ENCODE measurements around the gene COQ4. TPM values are rescaled to one million over a fixed set of nuclear protein-coding genes. Genes with fewer than 3 reads are reported as not detected.
A peak's percentile ranks its signal among the peaks of the same experiment; 100 is the strongest.

COQ4 gene
- total RNA-seq, 2 experiments from 2014 or later = 31.9 to 33.5 TPM

DNA sequence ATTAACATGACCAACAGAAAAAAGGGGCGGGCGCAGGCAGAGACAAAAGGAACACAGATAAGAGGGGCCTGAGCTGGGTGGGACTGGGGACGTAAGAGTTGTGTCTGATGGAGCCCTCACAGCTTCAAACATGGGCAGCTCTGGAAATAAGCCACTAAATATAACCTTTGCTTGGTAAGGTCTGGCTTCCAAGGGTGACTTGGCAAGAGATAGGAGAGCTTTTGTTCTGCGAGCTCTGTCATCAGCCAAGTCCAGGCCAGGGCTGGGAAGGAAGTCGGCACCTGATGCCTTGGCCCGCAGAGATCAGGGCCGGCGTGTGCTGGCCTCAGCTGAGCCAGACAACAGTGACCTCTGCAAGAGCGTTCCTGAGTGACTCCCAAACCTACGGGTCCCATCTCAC lies 12.2 kb upstream of the COQ4 start:
- Mint-ChIP-seq H3K4me3 (no peak overlapping the region), H3K4me1 (ENCODE audit: low read depth) (no peaks in the 10 kb centered on the region), H3K27ac (no peak overlapping the region), H3K9me3 (no peaks in the 10 kb centered on the region), H3K36me3 (ENCODE audit: low read depth) (peaks cover 11% of the 10 kb centered on the region), H3K27me3 (no peaks in the 10 kb centered on the region)
- DNase-seq = no peak
- intact Hi-C loops (cut with micrococcal nuclease) = no loop called here
- TF ChIP-seq, protein P1, sequence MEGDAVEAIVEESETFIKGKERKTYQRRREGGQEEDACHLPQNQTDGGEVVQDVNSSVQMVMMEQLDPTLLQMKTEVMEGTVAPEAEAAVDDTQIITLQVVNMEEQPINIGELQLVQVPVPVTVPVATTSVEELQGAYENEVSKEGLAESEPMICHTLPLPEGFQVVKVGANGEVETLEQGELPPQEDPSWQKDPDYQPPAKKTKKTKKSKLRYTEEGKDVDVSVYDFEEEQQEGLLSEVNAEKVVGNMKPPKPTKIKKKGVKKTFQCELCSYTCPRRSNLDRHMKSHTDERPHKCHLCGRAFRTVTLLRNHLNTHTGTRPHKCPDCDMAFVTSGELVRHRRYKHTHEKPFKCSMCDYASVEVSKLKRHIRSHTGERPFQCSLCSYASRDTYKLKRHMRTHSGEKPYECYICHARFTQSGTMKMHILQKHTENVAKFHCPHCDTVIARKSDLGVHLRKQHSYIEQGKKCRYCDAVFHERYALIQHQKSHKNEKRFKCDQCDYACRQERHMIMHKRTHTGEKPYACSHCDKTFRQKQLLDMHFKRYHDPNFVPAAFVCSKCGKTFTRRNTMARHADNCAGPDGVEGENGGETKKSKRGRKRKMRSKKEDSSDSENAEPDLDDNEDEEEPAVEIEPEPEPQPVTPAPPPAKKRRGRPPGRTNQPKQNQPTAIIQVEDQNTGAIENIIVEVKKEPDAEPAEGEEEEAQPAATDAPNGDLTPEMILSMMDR (IDR thresholded peaks at IDR 0.05) = no peak
- CTCF ChIA-PET = interaction anchor here (1.3 to 4.5 kb wide), 4 partner anchors 10 to 56 kb away, joined by 3 to 21 read pairs (median 6); no protein-coding TSS in a partner anchor
- no peak for ATAC-seq
- POLR2A ChIA-PET = interaction anchor here (1.1 kb wide), 1 partner anchor 10 kb away, joined by 4 read pairs; no protein-coding TSS in a partner anchor

DNA sequence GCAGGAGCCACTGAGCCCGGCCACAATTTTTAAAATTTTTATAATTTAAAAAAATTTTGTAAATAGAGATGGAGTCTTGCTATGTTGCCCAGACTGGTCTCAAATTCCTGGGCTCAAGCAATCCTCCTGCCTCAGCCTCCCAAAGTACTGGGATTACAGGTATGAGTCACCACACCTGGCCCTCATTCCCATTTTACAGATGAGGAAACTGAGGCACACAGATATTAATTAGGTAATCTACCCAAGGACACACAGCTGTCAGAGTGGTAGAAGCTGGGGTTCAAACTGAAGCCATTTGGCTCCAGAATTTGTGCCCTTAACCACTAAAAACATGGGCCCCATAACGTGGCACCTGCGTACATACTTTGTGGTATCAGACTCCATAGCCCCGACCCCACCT lies 7.9 kb upstream of the COQ4 start:
- no peak overlapping the region for H3K27ac Mint-ChIP-seq
- ChIA-PET CTCF (interaction anchor here (1.2 kb wide), 1 partner anchor 48 kb away, joined by 5 read pairs; no protein-coding TSS in a partner anchor), POLR2A (interaction anchor here (1.9 kb wide), 1 partner anchor 14 kb away, joined by 5 read pairs; no protein-coding TSS in a partner anchor)
- ATAC-seq = no peak
- DNase-seq = no peak
- TF ChIP-seq, protein P1 (IDR thresholded peaks at IDR 0.05) = no peak
- H3K9me3 Mint-ChIP-seq = no peaks in the 10 kb centered on the region
- no peaks in the 10 kb centered on the region for H3K27me3 Mint-ChIP-seq
- peaks cover 11% of the 10 kb centered on the region for H3K36me3 Mint-ChIP-seq (ENCODE audit: low read depth)
- no peak overlapping the region for H3K4me3 Mint-ChIP-seq
- intact Hi-C loops (cut with micrococcal nuclease) = no loop called here
- no peaks in the 10 kb centered on the region for H3K4me1 Mint-ChIP-seq (ENCODE audit: low read depth)

DNA sequence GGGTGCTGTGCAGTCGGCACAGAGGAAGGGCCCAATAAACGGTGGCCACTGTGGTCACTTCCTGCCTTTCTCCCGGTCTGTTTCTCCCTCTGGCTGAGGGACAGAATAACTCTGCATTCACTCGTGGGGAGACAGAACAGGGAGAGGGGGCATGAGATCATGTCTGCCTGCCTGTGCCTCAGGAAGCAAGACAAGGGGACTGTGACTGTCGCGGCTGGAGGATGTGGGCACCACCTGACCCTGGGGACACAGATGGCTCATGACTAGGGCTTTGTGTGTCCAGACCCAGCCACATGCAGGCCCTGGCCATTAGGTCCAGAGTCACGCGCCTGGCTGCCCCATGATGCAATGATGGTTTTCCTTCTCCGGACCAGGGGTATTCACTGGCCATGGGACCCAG lies 6.2 kb upstream of the COQ4 start:
- H3K9me3 Mint-ChIP-seq = no peaks in the 10 kb centered on the region
- ATAC-seq (no peak), DNase-seq (no peak)
- intact Hi-C loops (cut with micrococcal nuclease) = no loop called here
- H3K27ac Mint-ChIP-seq = no peak overlapping the region
- peaks cover 2% of the 10 kb centered on the region for H3K4me1 Mint-ChIP-seq (ENCODE audit: low read depth)
- ChIA-PET CTCF (no interaction called here), POLR2A (no interaction called here)
- TF ChIP-seq, protein P1 (IDR thresholded peaks at IDR 0.05) = no peak
- H3K4me3 Mint-ChIP-seq = no peak overlapping the region
- H3K36me3 Mint-ChIP-seq (ENCODE audit: low read depth) = peaks cover 9% of the 10 kb centered on the region
- no peaks in the 10 kb centered on the region for H3K27me3 Mint-ChIP-seq

DNA sequence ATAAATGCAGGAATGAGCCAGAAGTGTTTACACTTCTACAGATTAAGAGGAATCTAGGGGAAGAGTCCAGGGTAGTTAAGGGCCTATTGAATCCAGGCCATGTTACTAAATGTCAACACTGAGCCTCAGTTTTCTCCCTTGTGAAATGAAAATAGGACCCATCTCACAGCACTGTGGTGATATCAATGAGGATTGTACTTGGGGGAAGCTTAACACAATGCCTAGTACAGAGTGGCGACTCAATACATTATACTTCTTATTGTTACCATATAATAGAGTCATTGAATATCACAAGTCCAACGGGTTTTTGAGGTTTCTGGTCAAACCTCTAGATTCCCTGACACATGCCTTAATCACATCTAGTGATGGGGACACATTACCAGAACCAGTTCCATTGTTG lies 5.0 kb upstream of the COQ4 start:
- TF ChIP-seq, protein P1 (IDR thresholded peaks at IDR 0.05) = no peak
- intact Hi-C loops (cut with micrococcal nuclease) = no loop called here
- peaks cover 7% of the 10 kb centered on the region for H3K36me3 Mint-ChIP-seq (ENCODE audit: low read depth)
- H3K27ac Mint-ChIP-seq = no peak overlapping the region
- H3K4me3 Mint-ChIP-seq = no peak overlapping the region
- ATAC-seq (no peak), DNase-seq (no peak)
- ChIA-PET CTCF (no interaction called here), POLR2A (interaction anchor here (0.9 kb wide), 1 partner anchor 18 kb away, joined by 3 read pairs; no protein-coding TSS in a partner anchor)
- H3K9me3 Mint-ChIP-seq = no peaks in the 10 kb centered on the region
- H3K4me1 Mint-ChIP-seq (ENCODE audit: low read depth) = peaks cover 4% of the 10 kb centered on the region
- H3K27me3 Mint-ChIP-seq = no peaks in the 10 kb centered on the region

DNA sequence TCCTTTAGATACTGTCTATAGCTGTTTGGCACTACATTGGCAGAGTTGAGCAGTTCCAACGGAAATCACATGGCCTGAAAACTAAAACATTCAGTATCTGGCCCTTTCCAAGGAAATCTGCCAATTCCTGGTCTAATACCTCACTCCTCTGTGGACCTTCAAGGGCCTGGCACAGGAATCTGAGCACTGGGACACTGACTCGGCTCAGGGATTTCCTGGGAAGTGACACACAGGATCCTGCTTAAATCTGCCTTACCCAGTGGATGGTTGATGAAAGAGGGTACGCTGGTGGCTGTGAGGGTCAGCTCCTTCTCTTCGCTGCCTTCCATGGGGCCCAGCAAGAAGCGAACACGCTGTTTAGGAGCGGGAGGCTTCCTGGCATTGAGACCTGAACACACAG lies 1.3 kb upstream of the COQ4 start:
- H3K4me3 Mint-ChIP-seq = peak overlapping the region; percentile 99
- peaks cover 16% of the 10 kb centered on the region for H3K36me3 Mint-ChIP-seq (ENCODE audit: low read depth)
- H3K9me3 Mint-ChIP-seq = no peaks in the 10 kb centered on the region
- ChIA-PET POLR2A (interaction anchor here (0.8 to 2.0 kb wide), 7 partner anchors 12 to 67 kb away, joined by 3 to 7 read pairs (median 4); no protein-coding TSS in a partner anchor), CTCF (interaction anchor here (3.4 kb wide), 1 partner anchor 26 kb away, joined by 10 read pairs; no protein-coding TSS in a partner anchor)
- no peak for DNase-seq
- intact Hi-C loops (cut with micrococcal nuclease) = no loop called here
- H3K4me1 Mint-ChIP-seq (ENCODE audit: low read depth) = peaks cover 24% of the 10 kb centered on the region
- H3K27ac Mint-ChIP-seq = peak overlapping the region; percentile 97
- no peak for ATAC-seq
- TF ChIP-seq, protein P1 (IDR thresholded peaks at IDR 0.05) = no peak
- H3K27me3 Mint-ChIP-seq = no peaks in the 10 kb centered on the region
